Measurements from ENCODE around the gene PCDHB9.
"Not testable (repeated sequence)": the region's sequence is repeated elsewhere in the genome, so short reads cannot be mapped to it uniquely, and the experiment has no call there.

DNA sequence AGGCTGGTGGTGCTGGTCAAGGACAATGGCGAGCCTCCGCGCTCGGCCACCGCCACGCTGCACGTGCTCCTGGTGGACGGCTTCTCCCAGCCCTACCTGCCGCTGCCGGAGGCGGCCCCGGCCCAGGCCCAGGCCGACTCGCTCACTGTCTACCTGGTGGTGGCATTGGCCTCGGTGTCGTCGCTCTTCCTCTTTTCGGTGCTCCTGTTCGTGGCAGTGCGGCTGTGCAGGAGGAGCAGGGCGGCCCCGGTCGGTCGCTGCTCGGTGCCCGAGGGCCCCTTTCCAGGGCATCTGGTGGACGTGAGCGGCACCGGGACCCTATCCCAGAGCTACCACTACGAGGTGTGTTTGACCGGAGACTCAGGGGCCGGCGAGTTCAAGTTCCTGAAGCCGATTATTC lies 49.6 kb upstream of the PCDHB9 start:
- not testable (repeated sequence) for TF ChIP-seq CTCF, POLR2A (IDR thresholded peaks at IDR 0.05)

Measured in testis (tissue), 2 donors.